Kidney epithelial cell (primary cell): Measurements from ENCODE around the gene CEP41. TPM values are rescaled to one million over a fixed set of nuclear protein-coding genes. Genes with fewer than 3 reads are reported as not detected.

Source experiments
- DNase-seq: peaks from one replicate; pipeline ENCODE4 v3.0.0-alpha.2; 2010; ENCODE audit warnings: low read depth
- H3K27me3 ChIP-seq: 2 replicates; pipeline ENCODE4 v1.6.0; 2011; ENCODE audit warnings: low read length; ENCODE audit not compliant: control insufficient read depth, insufficient read depth
- H3K36me3 ChIP-seq: 2 replicates; pipeline ENCODE4 v1.5.1; 2011; ENCODE audit warnings: low read length; ENCODE audit not compliant: control insufficient read depth, insufficient read depth
- H3K4me3 ChIP-seq: 2 replicates; pipeline ENCODE4 v1.5.1; 2011; ENCODE audit warnings: low read depth, mild to moderate bottlenecking, control low read depth, low read length
- total RNA-seq: library from RNA; depleted of rRNA; stranded (reverse); fragments of >200 nt; gene quantifications from 2 replicates; pipeline ENCODE4 v1.2.3, GENCODE V29; 2015
- TF ChIP-seq, protein P1 (sequence below): IDR thresholded peaks from 2 replicates; pipeline ENCODE4 v1.5.1; 2011; ENCODE audit warnings: mild to moderate bottlenecking, moderate library complexity, low read length, control low read depth, inconsistent platforms; ENCODE audit not compliant: insufficient read depth, poor library complexity, severe bottlenecking

Gene CEP41
- total RNA-seq, 1 donor from 2014 or later, result 27.8 TPM

DNA sequence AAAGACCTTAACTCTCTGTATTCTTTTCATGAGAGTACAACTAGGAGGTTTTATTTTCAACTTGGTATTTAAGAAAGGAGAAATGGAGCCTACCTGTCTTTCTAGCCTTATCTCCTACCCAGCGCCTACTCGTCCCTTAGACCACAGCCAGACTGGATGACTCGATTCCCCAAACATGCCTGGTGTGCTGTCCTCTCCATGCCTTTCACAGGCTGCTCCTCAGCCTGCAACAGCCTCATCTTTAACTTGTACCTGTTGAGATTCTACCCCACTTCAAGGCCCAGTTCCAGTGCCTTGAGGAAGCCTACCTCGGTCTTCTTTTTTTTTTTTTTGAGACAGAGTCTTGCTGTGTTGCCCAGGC is 31.1 kb downstream of the CEP41 start:
- H3K27me3 ChIP-seq, result no peaks in the 10 kb centered on the region
- H3K4me3 ChIP-seq, result no peak overlapping the region
- TF ChIP-seq, protein P1, sequence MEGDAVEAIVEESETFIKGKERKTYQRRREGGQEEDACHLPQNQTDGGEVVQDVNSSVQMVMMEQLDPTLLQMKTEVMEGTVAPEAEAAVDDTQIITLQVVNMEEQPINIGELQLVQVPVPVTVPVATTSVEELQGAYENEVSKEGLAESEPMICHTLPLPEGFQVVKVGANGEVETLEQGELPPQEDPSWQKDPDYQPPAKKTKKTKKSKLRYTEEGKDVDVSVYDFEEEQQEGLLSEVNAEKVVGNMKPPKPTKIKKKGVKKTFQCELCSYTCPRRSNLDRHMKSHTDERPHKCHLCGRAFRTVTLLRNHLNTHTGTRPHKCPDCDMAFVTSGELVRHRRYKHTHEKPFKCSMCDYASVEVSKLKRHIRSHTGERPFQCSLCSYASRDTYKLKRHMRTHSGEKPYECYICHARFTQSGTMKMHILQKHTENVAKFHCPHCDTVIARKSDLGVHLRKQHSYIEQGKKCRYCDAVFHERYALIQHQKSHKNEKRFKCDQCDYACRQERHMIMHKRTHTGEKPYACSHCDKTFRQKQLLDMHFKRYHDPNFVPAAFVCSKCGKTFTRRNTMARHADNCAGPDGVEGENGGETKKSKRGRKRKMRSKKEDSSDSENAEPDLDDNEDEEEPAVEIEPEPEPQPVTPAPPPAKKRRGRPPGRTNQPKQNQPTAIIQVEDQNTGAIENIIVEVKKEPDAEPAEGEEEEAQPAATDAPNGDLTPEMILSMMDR, result no peak
- no peaks in the 10 kb centered on the region for H3K36me3 ChIP-seq
- DNase-seq, result no peak

DNA sequence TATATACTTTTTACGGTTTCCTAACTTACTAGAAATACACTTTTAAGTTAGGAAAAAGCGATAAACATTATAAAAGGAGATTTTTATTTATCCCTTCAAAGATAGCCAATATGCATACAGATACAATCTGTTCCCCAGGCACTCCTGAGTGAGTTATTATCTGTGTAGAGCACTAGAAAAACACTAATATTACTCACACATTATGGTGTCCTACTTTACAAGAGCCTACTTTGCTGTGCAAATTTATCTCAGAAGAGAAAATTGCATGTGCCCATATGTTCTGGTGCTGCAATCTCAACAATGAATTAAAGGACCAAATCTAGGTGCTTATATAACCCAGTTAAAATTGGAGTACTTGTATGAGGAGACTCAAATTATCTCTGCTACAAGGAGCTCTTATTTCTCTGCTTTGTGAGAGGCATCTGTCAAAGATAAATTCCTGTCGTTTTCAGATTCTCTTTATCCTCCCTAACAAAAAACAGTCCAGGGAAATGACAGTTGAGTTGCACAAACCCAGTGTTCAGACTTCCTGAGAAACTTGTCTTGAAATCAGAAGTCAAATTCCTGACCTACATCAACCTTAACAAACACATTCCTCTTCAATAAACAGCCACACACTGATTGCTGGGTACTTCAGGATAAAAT is 31.6 kb downstream of the CEP41 start:
- H3K27me3 ChIP-seq, result no peaks in the 10 kb centered on the region
- H3K36me3 ChIP-seq, result no peaks in the 10 kb centered on the region
- TF ChIP-seq, protein P1, result no peak
- no peak for DNase-seq
- H3K4me3 ChIP-seq, result no peak overlapping the region

DNA sequence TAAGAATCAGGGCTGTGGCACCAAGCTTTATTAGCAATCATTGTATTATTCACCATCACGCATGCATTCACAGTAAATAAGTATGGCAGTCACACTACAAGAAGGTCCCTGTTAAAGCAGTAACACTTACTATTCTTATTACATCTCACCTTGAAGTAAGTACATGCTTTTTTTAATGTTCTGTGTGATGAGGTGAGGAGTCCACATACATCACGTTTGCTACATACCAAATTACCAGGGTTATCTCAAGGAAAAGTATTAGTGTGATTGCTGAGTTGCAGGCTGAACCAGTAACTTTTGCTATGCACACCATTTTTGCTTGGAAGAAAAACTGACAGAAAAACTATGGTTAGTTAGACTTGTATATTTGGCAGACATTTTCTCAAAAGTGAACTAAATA is 35.8 kb downstream of the CEP41 start:
- TF ChIP-seq, protein P1, result no peak
- H3K4me3 ChIP-seq, result no peak overlapping the region
- H3K27me3 ChIP-seq, result no peaks in the 10 kb centered on the region
- no peaks in the 10 kb centered on the region for H3K36me3 ChIP-seq
- DNase-seq, result no peak

DNA sequence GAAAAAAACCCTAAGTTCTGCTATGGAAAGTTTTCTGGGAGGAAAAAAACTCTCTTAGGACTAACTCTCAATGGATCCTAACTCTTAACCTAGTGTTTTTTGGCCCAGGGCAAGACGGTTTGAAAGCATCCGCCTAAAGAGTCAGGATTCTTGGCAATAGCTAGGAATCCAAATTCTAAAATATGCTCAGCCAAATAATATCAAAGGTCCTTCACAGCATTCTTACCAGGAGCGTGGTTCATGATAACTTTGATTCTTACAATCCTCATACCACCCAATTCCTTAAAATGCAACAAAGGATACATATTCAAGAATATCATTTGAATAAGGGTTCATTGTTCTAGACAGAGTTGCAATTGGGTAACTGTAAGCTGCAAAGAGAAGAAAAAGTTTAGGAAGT is 39.2 kb downstream of the CEP41 start:
- Histone ChIP-seq H3K36me3 (no peaks in the 10 kb centered on the region), H3K4me3 (no peak overlapping the region), H3K27me3 (no peaks in the 10 kb centered on the region)
- no peak for DNase-seq
- TF ChIP-seq, protein P1, result no peak

DNA sequence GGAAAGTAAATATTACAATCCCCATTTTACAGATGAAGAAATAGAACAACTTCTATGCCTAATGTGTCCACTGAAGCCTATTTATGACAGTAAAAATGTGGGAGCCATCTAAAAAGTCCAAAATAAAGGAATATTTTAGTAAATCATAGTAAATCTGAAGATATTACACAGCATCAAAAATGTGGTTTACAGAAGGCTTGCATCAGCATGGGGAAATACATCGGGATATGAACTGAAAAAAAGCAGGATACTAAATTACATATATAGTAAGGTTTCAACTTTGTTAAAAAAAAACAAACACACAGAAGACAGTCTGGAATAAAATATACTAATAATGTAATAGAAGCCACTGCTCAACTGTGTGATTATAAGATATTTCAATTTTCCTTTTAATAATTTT is 39.7 kb downstream of the CEP41 start:
- TF ChIP-seq, protein P1, result no peak
- DNase-seq, result no peak
- H3K27me3 ChIP-seq, result no peaks in the 10 kb centered on the region
- no peaks in the 10 kb centered on the region for H3K36me3 ChIP-seq
- no peak overlapping the region for H3K4me3 ChIP-seq

DNA sequence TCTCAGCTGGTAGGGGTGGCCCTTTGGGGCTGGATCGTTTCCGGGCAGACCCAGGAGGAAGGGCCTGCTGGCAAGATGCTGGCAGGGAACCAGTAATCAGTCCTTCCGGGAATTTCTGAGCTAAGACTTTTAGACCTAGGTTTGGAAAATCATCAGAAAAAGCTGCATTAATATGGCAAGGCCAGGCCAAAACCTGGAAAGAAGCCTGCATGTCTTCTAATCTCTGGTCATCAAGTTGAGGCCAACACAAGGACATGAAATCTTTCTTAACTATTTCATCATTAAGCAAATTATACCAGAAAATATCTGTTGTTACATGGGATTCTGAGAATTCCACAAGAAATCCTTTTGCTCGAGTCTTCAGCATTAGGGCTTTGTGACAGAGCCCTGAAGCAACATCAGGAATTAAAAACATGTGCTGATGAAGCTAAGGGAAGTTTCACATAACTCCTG is 40.7 kb downstream of the CEP41 start:
- TF ChIP-seq, protein P1, result no peak
- Histone ChIP-seq H3K27me3 (no peaks in the 10 kb centered on the region), H3K36me3 (no peaks in the 10 kb centered on the region), H3K4me3 (no peak overlapping the region)
- DNase-seq, result no peak
